HepG2 (cell line): ENCODE results near the gene FYTTD1. TPM values are rescaled to one million over a fixed set of nuclear protein-coding genes. Genes with fewer than 3 reads are reported as not detected.
"Not testable (repeated sequence)": the region's sequence is repeated elsewhere in the genome, so short reads cannot be mapped to it uniquely, and the experiment has no call there.

Experiments used
- ATAC-seq: fragments of 200-7000 bp; cut with Tn5 transposase; 3 replicates; pipeline ENCODE4 v1.9.1; 2020; ENCODE audit warnings: mild to moderate bottlenecking, moderate library complexity
- BruUV-seq: library from RNA; stranded (reverse); fragments of 400-500 nt; replicated peaks from 2 replicates; lab custom pipeline; 2021; lab: Mats Ljungman, UMichigan
- CTCF ChIA-PET: fragments of 300-600 bp; formaldehyde crosslinking; extraction: SDS; loops from one replicate; lab custom pipeline; 2021; ENCODE audit warnings: low total read pairs, inconsistent platforms, low intra/inter-chr PET ratio; lab: Yijun Ruan, JAX
- POLR2A ChIA-PET: fragments of 350-600 bp; sonication (Branson Sonifier 250); formaldehyde crosslinking; loops from one replicate; lab custom pipeline; 2020; ENCODE audit warnings: antibody characterized with exemption, inconsistent platforms; lab: Yijun Ruan, JAX
- DNase-seq: peaks from one replicate; pipeline ENCODE4 v3.0.0-alpha.2; 2015; ENCODE audit warnings: low spot score
- FAIRE-seq: peaks from 3 replicates; lab custom pipeline; 2011; peaks lifted over from hg19 to GRCh38; lab: Jason Lieb, UNC
- H2AFZ ChIP-seq: one replicate; pipeline ENCODE4 v1.6.1; 2011; ENCODE audit warnings: low read length, inconsistent platforms
- H3K27ac ChIP-seq: fragments of 300-600 bp; 3 replicates; pipeline ENCODE4 v1.8.0; 2011; ENCODE audit warnings: mixed run types, mild to moderate bottlenecking, mixed read lengths, low read length, inconsistent platforms; ENCODE audit not compliant: insufficient read depth; ENCODE audit errors: extremely low read length
- H3K27me3 ChIP-seq, 2 experiments: fragments of 200-600 bp in 1 of 2; 2 replicates in 1 of 2; 3 replicates in 1 of 2; pipeline versions ENCODE4 v1.6.0 to v1.8.0; 2011; ENCODE audit warnings: low read length in 2 of 2, mild to moderate bottlenecking in 2 of 2, moderate library complexity in 2 of 2, inconsistent platforms in 1 of 2; ENCODE audit not compliant: insufficient read depth in 2 of 2, control insufficient read depth in 1 of 2
- H3K36me3 ChIP-seq, 2 experiments: fragments of 200-600 bp in 1 of 2; replicated peaks in 1 of 2; 2 replicates in 1 of 2; 3 replicates in 1 of 2; pipeline versions ENCODE4 v1.5.1 to v1.8.0; 2011; ENCODE audit warnings: low read length in 2 of 2, inconsistent platforms in 1 of 2; ENCODE audit not compliant: insufficient read depth in 2 of 2, control insufficient read depth in 1 of 2
- H3K4me1 ChIP-seq: 2 replicates; pipeline ENCODE4 v1.5.1; 2012; ENCODE audit warnings: low read length, inconsistent platforms; ENCODE audit not compliant: insufficient read depth
- H3K4me2 ChIP-seq: 2 replicates; pipeline ENCODE4 v1.6.0; 2011; ENCODE audit warnings: low read depth, low read length, inconsistent platforms
- H3K4me3 ChIP-seq, 3 experiments: fragments of 200-600 bp in 1 of 3; sonication (generic), shearing (Covaris generic) in 1 of 3; replicated peaks in 1 of 3; 2 replicates each; pipeline ENCODE4 v1.5.1; 2011 to 2016; ENCODE audit warnings: low read length in 3 of 3, inconsistent platforms in 2 of 3, low read depth in 2 of 3, mild to moderate bottlenecking in 2 of 3, control low read depth in 1 of 3, mixed read lengths in 1 of 3; ENCODE audit not compliant: insufficient read depth in 1 of 3
- H3K79me2 ChIP-seq: one replicate; pipeline ENCODE4 v1.6.1; 2011; ENCODE audit warnings: low read length, inconsistent platforms; ENCODE audit not compliant: insufficient read depth
- H3K9ac ChIP-seq: 2 replicates; pipeline ENCODE4 v1.6.0; 2011; ENCODE audit warnings: mild to moderate bottlenecking, low read depth, low read length, inconsistent platforms; ENCODE audit not compliant: insufficient read depth
- H3K9me3 ChIP-seq: 2 replicates; pipeline ENCODE4 v1.5.1; 2012; ENCODE audit warnings: mild to moderate bottlenecking, low read length
- H4K20me1 ChIP-seq: 2 replicates; pipeline ENCODE4 v1.6.0; 2011; ENCODE audit warnings: inconsistent platforms, mild to moderate bottlenecking, low read length, moderate library complexity; ENCODE audit not compliant: insufficient read depth
- DPF2 ChIP-seq: sonication (generic); formaldehyde crosslinking; IDR thresholded peaks from 2 replicates; pipeline ENCODE4 v1.4.0; 2020; ENCODE audit warnings: mild to moderate bottlenecking, low read depth, missing genetic modification reagents, borderline replicate concordance
- DZIP1 ChIP-seq: sonication (generic); formaldehyde crosslinking; IDR thresholded peaks from 2 replicates; pipeline ENCODE4 v1.5.0; 2020; ENCODE audit warnings: mild to moderate bottlenecking, missing genetic modification reagents
- RBM22 ChIP-seq: fragments of 200-400 bp; formaldehyde crosslinking; optimal IDR thresholded peaks from 2 replicates; pipeline ENCODE3; 2017; ENCODE audit warnings: mild to moderate bottlenecking, low read length, moderate library complexity
- TGIF2 ChIP-seq: IDR thresholded peaks from 2 replicates; pipeline ENCODE4 v1.6.1; 2016; ENCODE audit warnings: control low read depth, missing compliant biosample characterization
- ZFP36L1 ChIP-seq: sonication (generic); formaldehyde crosslinking; IDR thresholded peaks from 2 replicates; pipeline ENCODE4 v1.8.0; 2022; ENCODE audit warnings: mild to moderate bottlenecking, missing genetic modification reagents, moderate library complexity
- ZNF121 ChIP-seq: sonication (generic); formaldehyde crosslinking; IDR thresholded peaks from 2 replicates; pipeline ENCODE4 v1.5.0; 2020; ENCODE audit warnings: mild to moderate bottlenecking, missing genetic modification reagents
- ZNF292 ChIP-seq: sonication (generic); formaldehyde crosslinking; IDR thresholded peaks from 2 replicates; pipeline ENCODE4 v1.8.1; 2022; ENCODE audit warnings: mild to moderate bottlenecking, low read depth, missing genetic modification reagents, borderline replicate concordance
- WGBS: methylation state at CpG from one replicate; pipeline ENCODE4 v1.1.6; 2017; ENCODE audit warnings: low lambda C conversion rate; 5-methylcytosine and 5-hydroxymethylcytosine counted together
- in situ Hi-C: cut with HindIII; loops from 2 replicates; pipeline ENCODE4 v1.10.0; 2017; ENCODE audit warnings: low pct_unique_long_range_greater_than_20kb; ENCODE audit not compliant: extremely low pct_ligation_motif_present
- intact Hi-C: fragments of 100-400 bp; cut with micrococcal nuclease; formaldehyde crosslinking; loops from one replicate; pipeline ENCODE4 v1.10.0; 2022; ENCODE audit not compliant: unreplicated experiment
- polyA plus RNA-seq, 8 experiments: library from polyadenylated mRNA; depleted of rRNA in 3 of 8; stranded (reverse) in 7 of 8; unstranded in 1 of 8; fragments of >200 nt; fragmentation: Illumina TruSeq in 4 of 8; extraction: Trizol in 4 of 8; gene quantifications; 2 replicates each; pipeline versions ENCODE4 v1.2.1 to v1.2.3, GENCODE V29; 2011 to 2016; ENCODE audit warnings: low read depth in 4 of 8, missing spikeins in 1 of 8, mixed read lengths in 1 of 8; ENCODE audit not compliant: insufficient read depth in 1 of 8
- total RNA-seq, 5 experiments: library from RNA; depleted of rRNA; stranded (reverse); fragments of >200 nt; fragmentation: Illumina TruSeq; extraction: Trizol; gene quantifications; 2 replicates each; pipeline ENCODE4 v1.2.3, GENCODE V29; 2016; ENCODE audit warnings: low read depth in 1 of 5
- TF ChIP-seq, protein P1 (sequence below): sonication (generic); formaldehyde crosslinking; IDR thresholded peaks from 2 replicates; pipeline ENCODE4 v1.9.0; 2022; ENCODE audit warnings: missing genetic modification reagents, mild to moderate bottlenecking, borderline replicate concordance

The FYTTD1 gene
- total and polyA plus RNA-seq, 2 of the 13 experiments (the other 11 are each of a cell fraction or from before 2014, with no cell fraction given), result 6.5 to 28.8 TPM

DNA sequence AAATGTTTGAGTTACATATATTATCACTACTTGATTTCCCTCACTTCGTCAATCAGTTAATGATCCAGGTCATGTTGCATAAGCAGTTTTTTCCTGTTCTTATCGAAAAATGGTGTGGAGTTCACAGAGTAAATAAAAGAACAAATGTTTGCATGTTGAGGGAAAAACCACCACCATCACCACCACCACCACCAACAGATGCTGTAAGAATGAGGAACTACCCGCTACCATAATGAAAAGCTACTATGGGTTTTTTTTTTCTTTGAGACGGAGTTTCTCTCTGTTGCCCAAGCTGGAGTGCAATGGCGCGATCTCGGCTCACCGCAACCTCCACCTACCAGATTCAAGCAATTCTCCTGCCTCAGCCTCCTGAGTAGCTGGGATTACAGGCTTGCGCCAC, 40.5 kb upstream of the FYTTD1 start (continued):
- TF ChIP-seq DZIP1 (no peak), ZNF292 (CRISPR knock-in tag) (no peak), DPF2 (CRISPR knock-in tag) (no peak), RBM22 (no peak), ZFP36L1 (CRISPR knock-in tag) (no peak), TGIF2 (no peak), ZNF121 (CRISPR knock-in tag) (no peak)
- TF ChIP-seq, protein P1, sequence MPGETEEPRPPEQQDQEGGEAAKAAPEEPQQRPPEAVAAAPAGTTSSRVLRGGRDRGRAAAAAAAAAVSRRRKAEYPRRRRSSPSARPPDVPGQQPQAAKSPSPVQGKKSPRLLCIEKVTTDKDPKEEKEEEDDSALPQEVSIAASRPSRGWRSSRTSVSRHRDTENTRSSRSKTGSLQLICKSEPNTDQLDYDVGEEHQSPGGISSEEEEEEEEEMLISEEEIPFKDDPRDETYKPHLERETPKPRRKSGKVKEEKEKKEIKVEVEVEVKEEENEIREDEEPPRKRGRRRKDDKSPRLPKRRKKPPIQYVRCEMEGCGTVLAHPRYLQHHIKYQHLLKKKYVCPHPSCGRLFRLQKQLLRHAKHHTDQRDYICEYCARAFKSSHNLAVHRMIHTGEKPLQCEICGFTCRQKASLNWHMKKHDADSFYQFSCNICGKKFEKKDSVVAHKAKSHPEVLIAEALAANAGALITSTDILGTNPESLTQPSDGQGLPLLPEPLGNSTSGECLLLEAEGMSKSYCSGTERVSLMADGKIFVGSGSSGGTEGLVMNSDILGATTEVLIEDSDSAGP (CRISPR knock-in tag), result no peak

GRCh38 chr3:197710965-197711364, 38.7 kb upstream of the FYTTD1 start:
- POLR2A ChIA-PET, H3K4me2 ChIP-seq, H2AFZ ChIP-seq, ATAC-seq, in situ Hi-C loops, H3K27ac ChIP-seq, H3K79me2 ChIP-seq, H3K9me3 ChIP-seq, FAIRE-seq, H3K9ac ChIP-seq, BruUV-seq, intact Hi-C loops, H3K4me3 ChIP-seq, DNase-seq, H4K20me1 ChIP-seq, H3K36me3 ChIP-seq, H3K4me1 ChIP-seq, CTCF ChIA-PET, H3K27me3 ChIP-seq: not testable (repeated sequence)
- 97% methylated on average over 5 of the region's 5 CpGs for WGBS
